Measurements from ENCODE around the gene LCE1A.

LCE1A gene

DNA sequence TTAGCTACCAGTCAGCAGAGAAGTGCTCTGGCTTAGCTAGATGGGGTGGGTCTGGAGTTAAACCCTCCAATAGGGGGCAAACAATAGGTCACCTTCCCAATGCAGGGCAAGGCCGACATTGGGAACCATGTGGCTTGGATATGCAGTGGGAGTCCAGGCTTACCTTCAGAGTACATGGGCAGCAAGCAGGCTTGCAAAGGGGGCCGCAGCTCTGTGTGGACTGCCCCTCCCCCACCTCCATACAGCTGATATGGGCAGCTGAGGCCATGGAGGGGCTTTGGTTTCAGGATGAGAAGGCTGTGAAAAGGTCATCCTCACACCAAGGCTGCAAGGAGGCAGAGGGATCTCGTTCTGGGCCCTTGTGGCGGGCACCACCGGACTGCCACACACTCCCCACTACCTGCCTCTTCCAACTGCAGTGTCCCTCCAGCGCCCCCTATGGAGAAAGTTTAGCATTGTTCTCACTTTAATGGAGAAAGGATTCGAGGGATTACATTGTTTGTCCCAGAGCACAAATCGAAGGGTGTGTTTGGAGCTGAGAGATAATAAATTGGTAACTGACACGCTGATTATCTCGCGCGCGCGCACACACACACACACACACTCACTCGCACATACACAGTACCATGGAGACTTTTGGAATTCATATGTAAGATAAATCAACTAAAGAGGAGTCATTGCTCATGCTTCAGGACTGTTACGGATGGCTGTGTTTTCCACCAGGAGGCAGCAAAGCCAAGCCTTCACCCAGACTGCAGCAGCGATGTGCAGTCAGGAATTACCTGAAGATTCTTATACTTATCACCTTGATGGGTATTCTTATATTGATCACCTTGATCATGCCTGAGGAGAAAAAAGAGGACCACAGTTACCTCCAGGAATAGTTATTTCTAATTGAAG lies 43.8 kb downstream of the LCE1A start:
- DNase-seq (ENCODE audit: low read depth, low spot score): peak; percentile 15

DNA sequence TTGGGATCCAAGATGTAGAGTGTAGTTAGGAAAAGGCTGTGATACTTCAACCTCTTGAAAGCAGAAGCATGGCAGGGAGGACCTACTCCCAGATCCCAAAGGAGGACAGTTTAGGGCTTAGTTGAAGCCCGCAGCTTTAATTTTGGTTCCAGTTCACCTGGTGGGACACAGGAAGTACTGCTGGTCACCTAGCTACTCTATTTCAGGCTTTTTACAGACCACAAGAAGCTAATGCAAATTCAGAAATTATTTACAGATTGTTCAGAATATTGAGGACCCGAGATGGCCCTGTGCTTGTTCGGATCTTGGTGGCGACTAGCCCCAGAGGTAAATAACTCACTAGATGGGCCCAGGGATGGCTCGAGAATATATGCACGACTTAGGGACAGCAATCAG lies 44.5 kb downstream of the LCE1A start:
- no peak for DNase-seq (ENCODE audit: low read depth, low spot score)

DNA sequence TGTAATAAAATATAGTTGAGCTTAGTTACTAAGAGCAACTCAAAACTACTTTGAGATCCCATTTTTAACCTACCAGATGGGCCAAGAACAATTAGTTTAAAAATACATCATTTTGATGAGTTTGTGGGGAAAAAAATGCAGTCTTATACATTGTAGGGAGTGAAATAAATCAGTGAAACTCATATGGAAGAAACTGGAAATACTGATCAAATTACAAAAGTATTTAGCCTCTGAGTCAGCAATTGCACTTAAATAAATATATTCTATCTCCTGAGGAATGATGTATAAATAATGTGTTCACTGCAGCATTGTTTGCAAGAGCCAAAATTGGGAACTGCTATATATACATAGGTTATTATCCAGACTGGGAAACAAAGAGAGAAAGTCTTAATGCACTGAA lies 46.2 kb downstream of the LCE1A start:
- no peak for DNase-seq (ENCODE audit: low read depth, low spot score)

GRCh38 chr1:152876827-152877226 lies 49.6 kb downstream of the LCE1A start:
- DNase-seq (ENCODE audit: low read depth, low spot score): no peak
